Urinary bladder (tissue), 4 donors: ENCODE data around the gene MAP4K2. TPM values are rescaled to one million over a fixed set of nuclear protein-coding genes. Genes with fewer than 3 reads are reported as not detected.

Experiments used
- DNase-seq: peaks from one replicate; pipeline ENCODE4 v3.0.0-alpha.2; 2015; ENCODE audit errors: extremely low spot score
- H3K27ac ChIP-seq: one replicate; pipeline ENCODE4 v1.5.1; 2013; ENCODE audit warnings: low read depth, mild to moderate bottlenecking, moderate library complexity
- H3K36me3 ChIP-seq: one replicate; pipeline ENCODE4 v1.6.1; 2013; ENCODE audit warnings: mild to moderate bottlenecking, moderate library complexity; ENCODE audit not compliant: insufficient read depth
- H3K4me1 ChIP-seq: one replicate; pipeline ENCODE4 v1.6.1; 2013; ENCODE audit warnings: mild to moderate bottlenecking, moderate library complexity; ENCODE audit not compliant: insufficient read depth
- H3K4me3 ChIP-seq: one replicate; pipeline ENCODE4 v1.5.1; 2013; ENCODE audit warnings: low read depth, low read length
- WGBS: extraction: QIAGEN DNeasy Blood & Tissue Kit; methylation state at CpG from one replicate; pipeline ENCODE4 v1.1.7; 2013; 5-methylcytosine and 5-hydroxymethylcytosine counted together
- polyA plus RNA-seq: library from polyadenylated mRNA; stranded (reverse); fragments of 200-250 nt; gene quantifications from one replicate; pipeline ENCODE4 v1.2.3, GENCODE V29; 2013
- total RNA-seq: library from RNA; depleted of rRNA; stranded (reverse); fragments of >200 nt; gene quantifications from one replicate; pipeline ENCODE4 v1.2.3, GENCODE V29; 2014
- donor health status: healthy with polysubstance abuse.
- donor health status: healthy.

The MAP4K2 gene
- total and polyA plus RNA-seq, 2 donors = 11.7 to 13.9 TPM

- WGBS = 91% methylated on average over 15 of the region's 15 CpGs
- Histone ChIP-seq H3K4me1 (no peaks in the 10 kb centered on the region), H3K27ac (no peak overlapping the region), H3K36me3 (no peaks in the 10 kb centered on the region), H3K4me3 (no peak overlapping the region)
- no peak for DNase-seq
Measured at GRCh38 chr11:64736654-64737053, 66.4 kb downstream of the MAP4K2 start.

GRCh38 chr11:64735725-64736259, 67.2 kb downstream of the MAP4K2 start:
- 82% methylated on average over 9 of the region's 9 CpGs for WGBS
- no peak overlapping the region for H3K27ac ChIP-seq
- H3K36me3 ChIP-seq = no peaks in the 10 kb centered on the region
- H3K4me1 ChIP-seq = no peaks in the 10 kb centered on the region
- no peak for DNase-seq
- no peak overlapping the region for H3K4me3 ChIP-seq

Other genes with a start within 250 kb of the MAP4K2 start
- not detected for gene SLC22A11, start 247.3 kb downstream of the MAP4K2 start, total RNA-seq
- gene SLC22A11, start 247.3 kb downstream of the MAP4K2 start, polyA plus RNA-seq = 0.04 TPM
- not detected for gene SLC22A12, start 212.0 kb downstream of the MAP4K2 start, total RNA-seq
- gene SLC22A12, start 212.0 kb downstream of the MAP4K2 start, polyA plus RNA-seq = not detected
- 11.5 TPM for gene NRXN2, start 80.0 kb downstream of the MAP4K2 start, total RNA-seq
- 30.5 TPM for gene NRXN2, start 80.0 kb downstream of the MAP4K2 start, polyA plus RNA-seq
- gene RASGRP2, start 59.1 kb downstream of the MAP4K2 start, total RNA-seq = 7.6 TPM
- 46.1 TPM for gene RASGRP2, start 59.1 kb downstream of the MAP4K2 start, polyA plus RNA-seq
- gene PYGM, start 43.2 kb downstream of the MAP4K2 start, total RNA-seq = 15.1 TPM
- gene PYGM, start 43.2 kb downstream of the MAP4K2 start, polyA plus RNA-seq = 33.6 TPM
- 111 TPM for gene SF1, start 24.7 kb downstream of the MAP4K2 start, total RNA-seq
- 115 TPM for gene SF1, start 24.7 kb downstream of the MAP4K2 start, polyA plus RNA-seq
- 11.3 TPM for gene MEN1, start 7.3 kb upstream of the MAP4K2 start, total RNA-seq
- gene MEN1, start 7.3 kb upstream of the MAP4K2 start, polyA plus RNA-seq = 17.4 TPM
- 4.3 TPM for gene CDC42BPG, start 41.4 kb upstream of the MAP4K2 start, total RNA-seq
- 3.2 TPM for gene CDC42BPG, start 41.4 kb upstream of the MAP4K2 start, polyA plus RNA-seq
- gene EHD1, start 75.4 kb upstream of the MAP4K2 start, total RNA-seq = 31.3 TPM
- 50.5 TPM for gene EHD1, start 75.4 kb upstream of the MAP4K2 start, polyA plus RNA-seq
- 7.6 TPM for gene ATG2A, start 114.0 kb upstream of the MAP4K2 start, total RNA-seq
- gene ATG2A, start 114.0 kb upstream of the MAP4K2 start, polyA plus RNA-seq = 21.4 TPM
- 7.3 TPM for gene PPP2R5B, start 121.5 kb upstream of the MAP4K2 start, total RNA-seq
- gene PPP2R5B, start 121.5 kb upstream of the MAP4K2 start, polyA plus RNA-seq = 22.1 TPM
- not detected for gene GPHA2, start 132.7 kb upstream of the MAP4K2 start, total RNA-seq
- gene GPHA2, start 132.7 kb upstream of the MAP4K2 start, polyA plus RNA-seq = not detected
- not detected for gene MAJIN, start 168.9 kb upstream of the MAP4K2 start, total RNA-seq
- gene MAJIN, start 168.9 kb upstream of the MAP4K2 start, polyA plus RNA-seq = not detected
- 0.85 TPM for gene BATF2, start 193.8 kb upstream of the MAP4K2 start, total RNA-seq
- gene BATF2, start 193.8 kb upstream of the MAP4K2 start, polyA plus RNA-seq = 5.8 TPM
- 37.9 TPM for gene ARL2, start 210.9 kb upstream of the MAP4K2 start, total RNA-seq
- 170 TPM for gene ARL2, start 210.9 kb upstream of the MAP4K2 start, polyA plus RNA-seq
- 9.4 TPM for gene SNX15, start 224.2 kb upstream of the MAP4K2 start, total RNA-seq
- 34.5 TPM for gene SNX15, start 224.2 kb upstream of the MAP4K2 start, polyA plus RNA-seq
- gene SAC3D1, start 238.0 kb upstream of the MAP4K2 start, total RNA-seq = 3.0 TPM
- gene SAC3D1, start 238.0 kb upstream of the MAP4K2 start, polyA plus RNA-seq = 14.7 TPM